WTC11 (cell line): Measurements from ENCODE around the gene BATF. TPM values are rescaled to one million over a fixed set of nuclear protein-coding genes. Genes with fewer than 3 reads are reported as not detected.

ENCODE experiments used
- ATAC-seq: fragments of 200-7000 bp; cut with Tn5 transposase; 2 replicates; pipeline ENCODE4 v1.10.0; 2021; ENCODE audit warnings: mild to moderate bottlenecking, moderate library complexity
- CTCF ChIA-PET: fragments of 300-600 bp; sonication (Branson Sonifier 250); formaldehyde crosslinking; loops from one replicate; lab custom pipeline; 2021; ENCODE audit warnings: antibody characterized with exemption; lab: Charles Lee
- POLR2A ChIA-PET: fragments of 350-600 bp; sonication (Branson Sonifier 250); formaldehyde crosslinking; loops from one replicate; lab custom pipeline; 2021; ENCODE audit warnings: antibody characterized with exemption; lab: Charles Lee
- DNase-seq: peaks from one replicate; pipeline ENCODE4 v3.0.0; 2021; ENCODE audit warnings: low spot score
- H3K27ac Mint-ChIP-seq: 2 replicates; pipeline ENCODE4 v1.8.0; 2021; ENCODE audit warnings: mixed read lengths
- H3K27me3 Mint-ChIP-seq: 2 replicates; pipeline ENCODE4 v1.8.0; 2021; ENCODE audit warnings: low read depth, mild to moderate bottlenecking, moderate library complexity, mixed read lengths
- H3K36me3 Mint-ChIP-seq: 2 replicates; pipeline ENCODE4 v1.8.0; 2021; ENCODE audit warnings: mixed read lengths
- H3K4me1 Mint-ChIP-seq: 2 replicates; pipeline ENCODE4 v1.8.0; 2022; ENCODE audit warnings: mixed read lengths
- H3K4me3 Mint-ChIP-seq: 2 replicates; pipeline ENCODE4 v1.8.0; 2021; ENCODE audit warnings: mild to moderate bottlenecking, moderate library complexity, mixed read lengths
- H3K9me3 Mint-ChIP-seq: 2 replicates; pipeline ENCODE4 v1.8.0; 2021; ENCODE audit warnings: mixed read lengths
- AFF4 ChIP-seq: sonication (generic); formaldehyde crosslinking; IDR thresholded peaks from 2 replicates; pipeline ENCODE4 v1.8.1; 2023; ENCODE audit warnings: mild to moderate bottlenecking, missing genetic modification reagents, borderline replicate concordance
- ATF6 ChIP-seq: sonication (generic); formaldehyde crosslinking; IDR thresholded peaks from 2 replicates; pipeline ENCODE4 v1.8.1; 2023; ENCODE audit warnings: mild to moderate bottlenecking, missing genetic modification reagents
- CDX4 ChIP-seq: fragments of 250-450 bp; sonication (Bioruptor Pico); IDR thresholded peaks from 2 replicates; pipeline ENCODE4 v1.9.0; 2021; ENCODE audit warnings: moderate library complexity, mild to moderate bottlenecking, inconsistent platforms, borderline replicate concordance
- CREM ChIP-seq: sonication (generic); formaldehyde crosslinking; IDR thresholded peaks from 2 replicates; pipeline ENCODE4 v1.8.1; 2022; ENCODE audit warnings: mild to moderate bottlenecking, missing genetic modification reagents, moderate library complexity
- NFYB ChIP-seq: sonication (generic); formaldehyde crosslinking; conservative IDR thresholded peaks from 2 replicates; pipeline ENCODE4 v1.8.0; 2022; ENCODE audit warnings: low read depth, missing genetic modification reagents
- NR2C2 ChIP-seq: sonication (generic); formaldehyde crosslinking; IDR thresholded peaks from 2 replicates; pipeline ENCODE4 v1.8.0; 2022; ENCODE audit warnings: mild to moderate bottlenecking, missing genetic modification reagents
- STAT6 ChIP-seq: sonication (generic); formaldehyde crosslinking; conservative IDR thresholded peaks from 2 replicates; pipeline ENCODE4 v1.8.1; 2023; ENCODE audit warnings: mild to moderate bottlenecking, low read depth, missing genetic modification reagents, moderate library complexity
- ZNF138 ChIP-seq: sonication (generic); formaldehyde crosslinking; conservative IDR thresholded peaks from 2 replicates; pipeline ENCODE4 v1.8.1; 2022; ENCODE audit warnings: mild to moderate bottlenecking, moderate library complexity, missing genetic modification reagents
- ZNF219 ChIP-seq: sonication (generic); formaldehyde crosslinking; IDR thresholded peaks from 2 replicates; pipeline ENCODE4 v1.8.0; 2023; ENCODE audit warnings: missing genetic modification reagents, mild to moderate bottlenecking, borderline replicate concordance
- ZNF232 ChIP-seq: sonication (generic); formaldehyde crosslinking; IDR thresholded peaks from 2 replicates; pipeline ENCODE4 v1.8.0; 2022; ENCODE audit warnings: mild to moderate bottlenecking, missing genetic modification reagents
- ZNF671 ChIP-seq: fragments of 250-450 bp; sonication (Bioruptor Pico); IDR thresholded peaks from 2 replicates; pipeline ENCODE4 v1.8.0; 2021; ENCODE audit warnings: mild to moderate bottlenecking
- total RNA-seq: library from RNA; stranded (reverse); gene quantifications from 3 replicates; pipeline ENCODE4 v1.2.3, GENCODE V29; 2021
- TF ChIP-seq, protein P1 (sequence below): sonication (generic); formaldehyde crosslinking; IDR thresholded peaks from 2 replicates; pipeline ENCODE4 v1.8.1; 2022; ENCODE audit warnings: low read depth, missing genetic modification reagents, borderline replicate concordance
- TF ChIP-seq, protein P2 (sequence below): sonication (generic); formaldehyde crosslinking; IDR thresholded peaks from 2 replicates; pipeline ENCODE4 v1.8.1; 2023; ENCODE audit warnings: mild to moderate bottlenecking, missing genetic modification reagents, moderate library complexity
- TF ChIP-seq, protein P3 (sequence below): fragments of 250-450 bp; sonication (Bioruptor Pico); IDR thresholded peaks from 2 replicates; pipeline ENCODE4 v2.1.2; 2022; ENCODE audit warnings: mild to moderate bottlenecking, moderate library complexity

The BATF gene
- total RNA-seq, 1 experiment from 2014 or later: not detected

GRCh38 chr14:75519826-75520728 lies 2.2 kb upstream of the BATF start:
- CTCF ChIA-PET: interaction anchor here (0.8 to 5.8 kb wide), 12 partner anchors 11 to 178 kb away, joined by 3 to 87 read pairs (median 5); partner anchors contain the start of genes ERG28 and TTLL5
- no peak overlapping the region for H3K27ac Mint-ChIP-seq
- ATAC-seq: no peak

DNA sequence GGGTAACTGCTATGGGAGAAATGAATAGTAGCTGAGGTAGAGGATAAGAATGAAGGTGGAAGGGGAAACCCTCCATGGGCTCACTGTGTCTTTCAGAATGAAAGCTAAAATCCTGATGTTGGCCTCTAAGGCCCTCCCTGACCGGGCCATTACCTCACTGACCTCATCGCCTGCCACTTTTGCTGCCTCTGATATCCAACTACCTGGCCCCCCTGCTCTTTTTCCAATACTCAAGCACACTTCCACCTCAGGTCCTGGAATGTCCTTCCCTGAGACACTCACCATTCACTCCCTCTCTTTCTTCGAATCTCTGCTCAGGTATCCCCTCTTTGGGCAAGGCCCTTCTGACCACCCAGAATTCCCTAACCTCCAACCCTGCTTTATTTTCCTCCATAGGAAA lies 1.4 kb upstream of the BATF start:
- ChIA-PET POLR2A (no interaction called here), CTCF (interaction anchor here (0.6 to 2.6 kb wide), 4 partner anchors 13 to 221 kb away, joined by 3 to 19 read pairs (median 3); no protein-coding TSS in a partner anchor)
- DNase-seq (no peak), ATAC-seq (no peak)
- H3K4me1 Mint-ChIP-seq: peaks cover 8% of the 10 kb centered on the region
- H3K4me3 Mint-ChIP-seq: no peak overlapping the region
- no peaks in the 10 kb centered on the region for H3K36me3 Mint-ChIP-seq
- H3K27me3 Mint-ChIP-seq: no peaks in the 10 kb centered on the region; the same call in none of the 2 replicates
- H3K9me3 Mint-ChIP-seq: no peaks in the 10 kb centered on the region
- TF ChIP-seq AFF4 (CRISPR knock-in tag) (no peak), ZNF138 (no peak), NR2C2 (no peak)
- TF ChIP-seq, protein P1, sequence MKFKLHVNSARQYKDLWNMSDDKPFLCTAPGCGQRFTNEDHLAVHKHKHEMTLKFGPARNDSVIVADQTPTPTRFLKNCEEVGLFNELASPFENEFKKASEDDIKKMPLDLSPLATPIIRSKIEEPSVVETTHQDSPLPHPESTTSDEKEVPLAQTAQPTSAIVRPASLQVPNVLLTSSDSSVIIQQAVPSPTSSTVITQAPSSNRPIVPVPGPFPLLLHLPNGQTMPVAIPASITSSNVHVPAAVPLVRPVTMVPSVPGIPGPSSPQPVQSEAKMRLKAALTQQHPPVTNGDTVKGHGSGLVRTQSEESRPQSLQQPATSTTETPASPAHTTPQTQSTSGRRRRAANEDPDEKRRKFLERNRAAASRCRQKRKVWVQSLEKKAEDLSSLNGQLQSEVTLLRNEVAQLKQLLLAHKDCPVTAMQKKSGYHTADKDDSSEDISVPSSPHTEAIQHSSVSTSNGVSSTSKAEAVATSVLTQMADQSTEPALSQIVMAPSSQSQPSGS: no peak
- TF ChIP-seq, all 79 proteins: peak for 0
- no peak overlapping the region for H3K27ac Mint-ChIP-seq

More at GRCh38 chr14:75519826-75520728, 2.2 kb upstream of the BATF start:
- H3K9me3 Mint-ChIP-seq: no peaks in the 10 kb centered on the region
- no peaks in the 10 kb centered on the region; the same call in none of the 2 replicates for H3K27me3 Mint-ChIP-seq
- TF ChIP-seq, protein P2, sequence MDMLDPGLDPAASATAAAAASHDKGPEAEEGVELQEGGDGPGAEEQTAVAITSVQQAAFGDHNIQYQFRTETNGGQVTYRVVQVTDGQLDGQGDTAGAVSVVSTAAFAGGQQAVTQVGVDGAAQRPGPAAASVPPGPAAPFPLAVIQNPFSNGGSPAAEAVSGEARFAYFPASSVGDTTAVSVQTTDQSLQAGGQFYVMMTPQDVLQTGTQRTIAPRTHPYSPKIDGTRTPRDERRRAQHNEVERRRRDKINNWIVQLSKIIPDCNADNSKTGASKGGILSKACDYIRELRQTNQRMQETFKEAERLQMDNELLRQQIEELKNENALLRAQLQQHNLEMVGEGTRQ: 0 out of 2 replicates have a peak, but pooled peaks have one; percentile 17
- TF ChIP-seq NFYB (CRISPR knock-in tag): no peak
- no peaks in the 10 kb centered on the region for H3K36me3 Mint-ChIP-seq
- POLR2A ChIA-PET: interaction anchor here (0.6 kb wide), 1 partner anchor 41 kb away, joined by 3 read pairs; no protein-coding TSS in a partner anchor
- no peak for DNase-seq
- no peak overlapping the region for H3K4me3 Mint-ChIP-seq
- peaks cover 13% of the 10 kb centered on the region for H3K4me1 Mint-ChIP-seq

DNA sequence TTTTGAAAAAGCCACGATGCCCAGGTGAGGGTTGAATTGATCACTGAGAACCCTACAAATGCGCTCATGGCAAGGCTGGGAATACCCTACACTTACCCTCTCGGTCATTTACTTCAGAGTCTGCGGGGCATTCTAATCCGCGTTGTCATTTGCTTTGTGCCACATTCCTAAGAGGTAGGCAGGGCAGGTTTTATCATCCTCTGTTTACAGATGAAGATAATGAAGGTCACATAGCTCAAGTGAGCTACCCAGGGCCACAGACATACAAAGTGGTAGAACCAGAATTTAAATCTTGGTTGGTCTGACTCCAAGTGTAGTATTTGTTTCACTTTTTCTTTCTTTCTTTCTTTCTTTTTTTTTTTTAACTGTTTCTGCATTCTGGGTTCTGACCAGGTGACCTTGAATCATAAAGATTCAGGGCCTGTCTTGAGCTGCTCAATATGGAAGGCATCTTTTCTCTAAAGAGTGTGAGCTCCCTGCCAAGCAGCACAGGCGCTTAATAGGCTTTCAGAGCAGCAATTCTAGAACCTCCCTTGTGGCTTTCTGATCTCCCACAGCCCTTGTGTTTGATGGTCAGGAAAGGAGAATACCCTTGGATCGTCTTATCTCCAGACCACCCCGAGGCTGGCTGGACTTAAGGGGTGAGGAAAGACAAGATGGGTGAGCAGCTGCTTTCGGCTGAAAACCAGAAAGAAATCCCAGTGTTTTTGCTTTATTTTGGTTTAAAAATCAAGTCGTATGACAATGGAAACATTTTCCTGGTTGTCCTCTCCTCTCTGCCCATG lies 662 bp upstream of the BATF start:
- H3K36me3 Mint-ChIP-seq: no peaks in the 10 kb centered on the region
- H3K27ac Mint-ChIP-seq: no peak overlapping the region
- no peaks in the 10 kb centered on the region for H3K9me3 Mint-ChIP-seq
- ChIA-PET POLR2A (no interaction called here), CTCF (interaction anchor here (0.6 to 2.6 kb wide), 5 partner anchors 14 to 572 kb away, joined by 3 to 19 read pairs (median 3); no protein-coding TSS in a partner anchor)
- H3K27me3 Mint-ChIP-seq: no peaks in the 10 kb centered on the region; the same call in none of the 2 replicates
- DNase-seq: no peak
- H3K4me1 Mint-ChIP-seq: peaks cover 8% of the 10 kb centered on the region
- no peak overlapping the region for H3K4me3 Mint-ChIP-seq
- ATAC-seq: no peak
- no peak for TF ChIP-seq CDX4 (CRISPR knock-in tag)
- no peak for TF ChIP-seq ATF6 (CRISPR knock-in tag)
- no peak for TF ChIP-seq ZNF219
- TF ChIP-seq STAT6 (CRISPR knock-in tag): no peak
- TF ChIP-seq, protein P3, sequence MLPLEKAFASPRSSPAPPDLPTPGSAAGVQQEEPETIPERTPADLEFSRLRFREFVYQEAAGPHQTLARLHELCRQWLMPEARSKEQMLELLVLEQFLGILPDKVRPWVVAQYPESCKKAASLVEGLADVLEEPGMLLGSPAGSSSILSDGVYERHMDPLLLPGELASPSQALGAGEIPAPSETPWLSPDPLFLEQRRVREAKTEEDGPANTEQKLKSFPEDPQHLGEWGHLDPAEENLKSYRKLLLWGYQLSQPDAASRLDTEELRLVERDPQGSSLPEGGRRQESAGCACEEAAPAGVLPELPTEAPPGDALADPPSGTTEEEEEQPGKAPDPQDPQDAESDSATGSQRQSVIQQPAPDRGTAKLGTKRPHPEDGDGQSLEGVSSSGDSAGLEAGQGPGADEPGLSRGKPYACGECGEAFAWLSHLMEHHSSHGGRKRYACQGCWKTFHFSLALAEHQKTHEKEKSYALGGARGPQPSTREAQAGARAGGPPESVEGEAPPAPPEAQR (CRISPR knock-in tag): no peak
- no peak for TF ChIP-seq ZNF671 (CRISPR knock-in tag)
- TF ChIP-seq CREM: no peak
- TF ChIP-seq ZNF232: no peak
